HEK293 (cell line): ENCODE results near the gene HOXC5.

Experiments
- PRDM2 ChIP-seq: fragments of 450-650 bp; formaldehyde crosslinking; IDR thresholded peaks from 2 replicates; pipeline ENCODE4 v1.5.1; 2016; ENCODE audit warnings: missing biosample characterization, missing genetic modification characterization, borderline replicate concordance
- TCF7L2 ChIP-seq: IDR thresholded peaks from 2 replicates; pipeline ENCODE4 v1.6.1; 2011; ENCODE audit warnings: low read depth, mild to moderate bottlenecking, inconsistent platforms, low read length, moderate library complexity, borderline replicate concordance
- ZBTB21 ChIP-seq: fragments of 450-650 bp; formaldehyde crosslinking; IDR thresholded peaks from 2 replicates; pipeline ENCODE4 v1.5.1; 2017; ENCODE audit warnings: missing biosample characterization, missing genetic modification characterization
- ZFP69B ChIP-seq: fragments of 450-650 bp; formaldehyde crosslinking; IDR thresholded peaks from 2 replicates; pipeline ENCODE4 v1.5.1; 2016; ENCODE audit warnings: missing biosample characterization, missing genetic modification characterization
- TF ChIP-seq, protein P1 (sequence below): fragments of 450-650 bp; formaldehyde crosslinking; IDR thresholded peaks from 2 replicates; pipeline ENCODE4 v1.5.1; 2016; ENCODE audit warnings: missing biosample characterization, missing genetic modification characterization
- TF ChIP-seq, protein P2 (sequence below): fragments of 450-650 bp; formaldehyde crosslinking; IDR thresholded peaks from 2 replicates; pipeline ENCODE4 v1.5.1; 2016; ENCODE audit warnings: missing biosample characterization, missing genetic modification characterization

- TF ChIP-seq, protein P1, sequence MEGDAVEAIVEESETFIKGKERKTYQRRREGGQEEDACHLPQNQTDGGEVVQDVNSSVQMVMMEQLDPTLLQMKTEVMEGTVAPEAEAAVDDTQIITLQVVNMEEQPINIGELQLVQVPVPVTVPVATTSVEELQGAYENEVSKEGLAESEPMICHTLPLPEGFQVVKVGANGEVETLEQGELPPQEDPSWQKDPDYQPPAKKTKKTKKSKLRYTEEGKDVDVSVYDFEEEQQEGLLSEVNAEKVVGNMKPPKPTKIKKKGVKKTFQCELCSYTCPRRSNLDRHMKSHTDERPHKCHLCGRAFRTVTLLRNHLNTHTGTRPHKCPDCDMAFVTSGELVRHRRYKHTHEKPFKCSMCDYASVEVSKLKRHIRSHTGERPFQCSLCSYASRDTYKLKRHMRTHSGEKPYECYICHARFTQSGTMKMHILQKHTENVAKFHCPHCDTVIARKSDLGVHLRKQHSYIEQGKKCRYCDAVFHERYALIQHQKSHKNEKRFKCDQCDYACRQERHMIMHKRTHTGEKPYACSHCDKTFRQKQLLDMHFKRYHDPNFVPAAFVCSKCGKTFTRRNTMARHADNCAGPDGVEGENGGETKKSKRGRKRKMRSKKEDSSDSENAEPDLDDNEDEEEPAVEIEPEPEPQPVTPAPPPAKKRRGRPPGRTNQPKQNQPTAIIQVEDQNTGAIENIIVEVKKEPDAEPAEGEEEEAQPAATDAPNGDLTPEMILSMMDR (tag by site-specific recombination) = no peak
- no peak for TF ChIP-seq PRDM2 (tag by site-specific recombination)
- TF ChIP-seq TCF7L2 = no peak
- no peak for TF ChIP-seq ZBTB21
- TF ChIP-seq, protein P2, sequence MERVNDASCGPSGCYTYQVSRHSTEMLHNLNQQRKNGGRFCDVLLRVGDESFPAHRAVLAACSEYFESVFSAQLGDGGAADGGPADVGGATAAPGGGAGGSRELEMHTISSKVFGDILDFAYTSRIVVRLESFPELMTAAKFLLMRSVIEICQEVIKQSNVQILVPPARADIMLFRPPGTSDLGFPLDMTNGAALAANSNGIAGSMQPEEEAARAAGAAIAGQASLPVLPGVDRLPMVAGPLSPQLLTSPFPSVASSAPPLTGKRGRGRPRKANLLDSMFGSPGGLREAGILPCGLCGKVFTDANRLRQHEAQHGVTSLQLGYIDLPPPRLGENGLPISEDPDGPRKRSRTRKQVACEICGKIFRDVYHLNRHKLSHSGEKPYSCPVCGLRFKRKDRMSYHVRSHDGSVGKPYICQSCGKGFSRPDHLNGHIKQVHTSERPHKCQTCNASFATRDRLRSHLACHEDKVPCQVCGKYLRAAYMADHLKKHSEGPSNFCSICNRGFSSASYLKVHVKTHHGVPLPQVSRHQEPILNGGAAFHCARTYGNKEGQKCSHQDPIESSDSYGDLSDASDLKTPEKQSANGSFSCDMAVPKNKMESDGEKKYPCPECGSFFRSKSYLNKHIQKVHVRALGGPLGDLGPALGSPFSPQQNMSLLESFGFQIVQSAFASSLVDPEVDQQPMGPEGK (tag by site-specific recombination) = no peak
- TF ChIP-seq ZFP69B (tag by site-specific recombination) = no peak
These were observed 49.3 kb upstream of the HOXC5 start for GRCh38 chr12:53983568-53983949.
